HepG2 (cell line): ENCODE data around the gene PEMT. TPM values are rescaled to one million over a fixed set of nuclear protein-coding genes. Genes with fewer than 3 reads are reported as not detected.

Source experiments
- DR1 ChIP-seq: sonication (generic); formaldehyde crosslinking; IDR thresholded peaks from 2 replicates; pipeline ENCODE4 v1.8.0; 2021; ENCODE audit warnings: mild to moderate bottlenecking, missing genetic modification reagents, inconsistent platforms
- GATAD1 ChIP-seq: IDR thresholded peaks from 2 replicates; pipeline ENCODE4 v1.6.1; 2016; ENCODE audit warnings: missing genetic modification reagents, missing compliant biosample characterization
- GFI1 ChIP-seq: sonication (generic); formaldehyde crosslinking; IDR thresholded peaks from 2 replicates; pipeline ENCODE4 v1.5.0; 2020; ENCODE audit warnings: missing genetic modification reagents, mild to moderate bottlenecking, borderline replicate concordance
- HDAC6 ChIP-seq: fragments of 200-600 bp; sonication (generic); IDR thresholded peaks from 2 replicates; pipeline ENCODE4 v1.7.0; 2017; ENCODE audit warnings: mild to moderate bottlenecking, antibody characterized with exemption, low read length, low read depth
- IKZF4 ChIP-seq: sonication (generic); formaldehyde crosslinking; IDR thresholded peaks from 2 replicates; pipeline ENCODE4 v1.5.1; 2020; ENCODE audit warnings: borderline replicate concordance, mild to moderate bottlenecking, low read depth, missing genetic modification reagents; ENCODE audit errors: not compliant biosample characterization
- JUND ChIP-seq: sonication (generic); formaldehyde crosslinking; IDR thresholded peaks from 2 replicates; pipeline ENCODE4 v1.8.0; 2022; ENCODE audit warnings: mild to moderate bottlenecking, missing genetic modification reagents
- KLF15 ChIP-seq: sonication (generic); formaldehyde crosslinking; IDR thresholded peaks from 2 replicates; pipeline ENCODE4 v1.8.1; 2023; ENCODE audit warnings: borderline replicate concordance, mild to moderate bottlenecking, inconsistent platforms, missing genetic modification reagents, mixed read lengths
- LCORL ChIP-seq, 2 experiments: fragments of 450-650 bp in 1 of 2; sonication (generic) in 1 of 2; formaldehyde crosslinking in 1 of 2; IDR thresholded peaks; 2 replicates each; pipeline versions ENCODE4 v1.5.0 to v1.6.1; 2017 to 2020; ENCODE audit warnings: antibody characterized with exemption in 1 of 2, missing genetic modification reagents in 1 of 2
- MEIS1 ChIP-seq: sonication (generic); formaldehyde crosslinking; IDR thresholded peaks from 2 replicates; pipeline ENCODE4 v1.9.0; 2021; ENCODE audit warnings: mild to moderate bottlenecking, missing genetic modification reagents, moderate library complexity, borderline replicate concordance
- MYC ChIP-seq: sonication (generic); formaldehyde crosslinking; IDR thresholded peaks from 2 replicates; pipeline ENCODE4 v1.9.0; 2021; ENCODE audit warnings: missing genetic modification reagents, borderline replicate concordance
- NR2F6 ChIP-seq, 2 experiments: IDR thresholded peaks; 2 replicates each; pipeline ENCODE4 v1.6.1; 2016; ENCODE audit warnings: antibody characterized with exemption in 1 of 2, mild to moderate bottlenecking in 1 of 2
- RAD21 ChIP-seq: fragments of 450-650 bp; formaldehyde crosslinking; IDR thresholded peaks from 2 replicates; pipeline ENCODE4 v1.5.0; 2020; ENCODE audit warnings: mild to moderate bottlenecking
- RORA ChIP-seq: sonication (generic); formaldehyde crosslinking; IDR thresholded peaks from 2 replicates; pipeline ENCODE4 v1.5.0; 2020; ENCODE audit warnings: mild to moderate bottlenecking, missing genetic modification reagents, moderate library complexity
- SMAD9 ChIP-seq: sonication (generic); formaldehyde crosslinking; IDR thresholded peaks from 2 replicates; pipeline ENCODE4 v1.5.1; 2020; ENCODE audit warnings: mild to moderate bottlenecking, missing genetic modification reagents
- SMARCC2 ChIP-seq: fragments of 450-650 bp; IDR thresholded peaks from 2 replicates; pipeline ENCODE4 v1.6.1; 2017; ENCODE audit warnings: antibody characterized with exemption, mild to moderate bottlenecking
- SNAPC2 ChIP-seq: sonication (generic); formaldehyde crosslinking; IDR thresholded peaks from 2 replicates; pipeline ENCODE4 v1.8.1; 2022; ENCODE audit warnings: mild to moderate bottlenecking, missing genetic modification reagents
- SP140L ChIP-seq: sonication (generic); formaldehyde crosslinking; IDR thresholded peaks from 2 replicates; pipeline ENCODE4 v1.4.0; 2020; ENCODE audit warnings: missing genetic modification reagents, borderline replicate concordance
- SP2 ChIP-seq: sonication (generic); formaldehyde crosslinking; IDR thresholded peaks from 2 replicates; pipeline ENCODE4 v1.5.1; 2020; ENCODE audit warnings: mild to moderate bottlenecking, missing genetic modification reagents
- TBP ChIP-seq: sonication (generic); formaldehyde crosslinking; IDR thresholded peaks from 2 replicates; pipeline ENCODE4 v1.5.0; 2020; ENCODE audit warnings: missing genetic modification reagents
- ZBTB39 ChIP-seq: sonication (generic); formaldehyde crosslinking; IDR thresholded peaks from 2 replicates; pipeline ENCODE4 v1.5.0; 2020; ENCODE audit warnings: missing genetic modification reagents
- ZKSCAN8 ChIP-seq: IDR thresholded peaks from 2 replicates; pipeline ENCODE4 v1.6.1; 2016; ENCODE audit warnings: borderline replicate concordance, missing genetic modification reagents, missing compliant biosample characterization
- ZNF234 ChIP-seq: sonication (generic); formaldehyde crosslinking; conservative IDR thresholded peaks from 2 replicates; pipeline ENCODE4 v1.5.1; 2020; ENCODE audit warnings: mild to moderate bottlenecking, missing genetic modification reagents
- ZNF24 ChIP-seq: fragments of 450-650 bp; IDR thresholded peaks from 2 replicates; pipeline ENCODE4 v1.6.1; 2017; ENCODE audit warnings: antibody characterized with exemption, mild to moderate bottlenecking
- ZNF441 ChIP-seq: sonication (generic); formaldehyde crosslinking; IDR thresholded peaks from 2 replicates; pipeline ENCODE4 v1.7.0; 2021; ENCODE audit warnings: missing genetic modification reagents, borderline replicate concordance
- ZNF546 ChIP-seq: sonication (generic); formaldehyde crosslinking; conservative IDR thresholded peaks from 2 replicates; pipeline ENCODE4 v1.8.1; 2023; ENCODE audit warnings: mild to moderate bottlenecking, missing genetic modification reagents
- ZNF570 ChIP-seq: sonication (generic); formaldehyde crosslinking; IDR thresholded peaks from 2 replicates; pipeline ENCODE4 v1.4.0; 2020; ENCODE audit warnings: mild to moderate bottlenecking, missing genetic modification reagents, borderline replicate concordance
- ZNF7 ChIP-seq: IDR thresholded peaks from 2 replicates; pipeline ENCODE4 v1.6.1; 2016; ENCODE audit warnings: missing biosample characterization, missing genetic modification reagents
- ZNF737 ChIP-seq: sonication (generic); formaldehyde crosslinking; IDR thresholded peaks from 2 replicates; pipeline ENCODE4 v1.5.0; 2020; ENCODE audit warnings: missing genetic modification reagents, mild to moderate bottlenecking, borderline replicate concordance
- ZNF879 ChIP-seq: sonication (generic); formaldehyde crosslinking; IDR thresholded peaks from 2 replicates; pipeline ENCODE4 v1.8.1; 2023; ENCODE audit warnings: missing genetic modification reagents
- polyA plus RNA-seq, 8 experiments: library from polyadenylated mRNA; depleted of rRNA in 3 of 8; stranded (reverse) in 7 of 8; unstranded in 1 of 8; fragments of >200 nt; fragmentation: Illumina TruSeq in 4 of 8; extraction: Trizol in 4 of 8; gene quantifications; 2 replicates each; pipeline versions ENCODE4 v1.2.1 to v1.2.3, GENCODE V29; 2011 to 2016; ENCODE audit warnings: low read depth in 4 of 8, missing spikeins in 1 of 8, mixed read lengths in 1 of 8; ENCODE audit not compliant: insufficient read depth in 1 of 8
- total RNA-seq, 5 experiments: library from RNA; depleted of rRNA; stranded (reverse); fragments of >200 nt; fragmentation: Illumina TruSeq; extraction: Trizol; gene quantifications; 2 replicates each; pipeline ENCODE4 v1.2.3, GENCODE V29; 2016; ENCODE audit warnings: low read depth in 1 of 5

The PEMT gene
- total and polyA plus RNA-seq, 2 of the 13 experiments (the other 11 are each of a cell fraction or from before 2014, with no cell fraction given) = 31.7 to 43.6 TPM

DNA sequence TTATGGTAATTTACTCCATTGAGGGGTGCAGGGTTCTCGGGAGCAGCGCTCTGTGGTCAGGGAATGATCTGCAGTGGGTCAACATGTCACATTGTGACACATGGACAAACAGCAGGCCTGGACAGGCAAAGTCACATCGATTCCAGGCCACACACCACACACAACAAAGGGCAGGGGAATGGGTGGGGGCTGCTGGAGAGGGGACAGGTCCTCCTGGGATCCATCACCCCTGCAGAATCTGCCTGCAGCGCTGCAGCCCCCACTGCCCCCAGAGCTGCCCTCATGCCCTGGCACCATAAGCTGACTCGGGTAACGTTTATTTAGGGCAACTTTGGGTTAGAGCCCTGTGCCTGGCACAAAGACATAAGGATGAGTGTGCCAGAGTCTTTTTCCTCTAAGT, 9.1 kb downstream of the PEMT start (continued):
- TF ChIP-seq IKZF4 (CRISPR knock-in tag) (no peak), LCORL (IDR thresholded peaks at IDR 0.05) (no peak), LCORL (CRISPR knock-in tag; IDR thresholded peaks at IDR 0.05) (no peak), SMARCC2 (no peak), ZKSCAN8 (CRISPR knock-in tag) (no peak), ZNF24 (no peak), TBP (CRISPR knock-in tag) (no peak), SP2 (CRISPR knock-in tag) (no peak), ZNF7 (CRISPR knock-in tag) (no peak), GATAD1 (CRISPR knock-in tag) (no peak), NR2F6 (IDR thresholded peaks at IDR 0.05) (no peak), NR2F6 (CRISPR knock-in tag; IDR thresholded peaks at IDR 0.05) (peak; percentile 52; the same call in 1 of the 2 replicates), SMAD9 (CRISPR knock-in tag) (no peak), ZNF879 (CRISPR knock-in tag) (no peak), ZNF546 (CRISPR knock-in tag) (no peak), RORA (CRISPR knock-in tag) (no peak), SNAPC2 (CRISPR knock-in tag) (no peak), ZNF234 (CRISPR knock-in tag) (no peak), ZNF570 (CRISPR knock-in tag) (no peak), RAD21 (CRISPR knock-in tag) (no peak), HDAC6 (no peak), ZNF737 (CRISPR knock-in tag) (no peak), ZNF441 (CRISPR knock-in tag) (no peak), KLF15 (no peak), ZBTB39 (CRISPR knock-in tag) (no peak), MEIS1 (CRISPR knock-in tag) (peak; percentile 91; the same call in 1 of the 2 replicates), GFI1 (no peak), DR1 (CRISPR knock-in tag) (no peak), JUND (no peak), MYC (peak; percentile 44; the same call in 1 of the 2 replicates), SP140L (CRISPR knock-in tag) (no peak)
